K562 (cell line): Measurements from ENCODE around the gene ABI2. TPM values are rescaled to one million over a fixed set of nuclear protein-coding genes. Genes with fewer than 3 reads are reported as not detected.
A peak's percentile ranks its signal among the peaks of the same experiment; 100 is the strongest.

ENCODE experiments used
- ATAC-seq: fragments of 200-7000 bp; cut with Tn5 transposase; 3 replicates; pipeline ENCODE4 v1.9.1; 2020; ENCODE audit warnings: moderate library complexity
- BruUV-seq: library from RNA; stranded (reverse); fragments of 400-500 nt; replicated peaks from 2 replicates; lab custom pipeline; 2021; lab: Mats Ljungman, UMichigan
- CTCF ChIA-PET: fragments of 300-600 bp; formaldehyde crosslinking; extraction: SDS; loops from one replicate; lab custom pipeline; 2021; ENCODE audit warnings: low intra/inter-chr PET ratio; lab: Yijun Ruan, JAX
- POLR2A ChIA-PET: fragments of 300-600, 350-650 bp; sonication (Branson Sonifier 250); formaldehyde crosslinking; extraction: SDS; loops from one replicate; lab custom pipeline; 2021; ENCODE audit warnings: antibody characterized with exemption, inconsistent platforms; lab: Yijun Ruan, JAX
- DNase-seq, 4 experiments: peaks; one replicate each; pipeline versions ENCODE4 v3.0.0 to v3.0.0-alpha.2; 2011 to 2018; ENCODE audit warnings: low spot score in 3 of 4, mixed read lengths in 3 of 4; ENCODE audit errors: extremely low read depth in 1 of 4
- FAIRE-seq: peaks from 2 replicates; lab custom pipeline; 2011; peaks lifted over from hg19 to GRCh38; lab: Jason Lieb, UNC
- H2AFZ ChIP-seq: 2 replicates; pipeline ENCODE4 v1.6.0; 2011; ENCODE audit warnings: low read depth, low read length, control low read depth, inconsistent platforms
- H3K27ac ChIP-seq: fragments of 200-600 bp; 3 replicates; pipeline ENCODE4 v1.8.0; 2011; ENCODE audit warnings: low read depth, mild to moderate bottlenecking, control low read depth, inconsistent platforms, low read length, moderate library complexity, mixed read lengths; ENCODE audit errors: extremely low read depth
- H3K27me3 ChIP-seq, 2 experiments: fragments of 300-600 bp in 1 of 2; 2 replicates in 1 of 2; 3 replicates in 1 of 2; pipeline versions ENCODE4 v1.6.0 to v1.8.0; 2011; ENCODE audit warnings: inconsistent platforms in 2 of 2, low read length in 2 of 2, mild to moderate bottlenecking in 1 of 2, mixed read lengths in 1 of 2, moderate library complexity in 1 of 2; ENCODE audit not compliant: control insufficient read depth in 2 of 2, insufficient read depth in 2 of 2
- H3K36me3 ChIP-seq: fragments of 300-600 bp; 3 replicates; pipeline ENCODE4 v1.8.0; 2011; ENCODE audit warnings: mild to moderate bottlenecking, low read length, inconsistent platforms; ENCODE audit not compliant: control insufficient read depth, insufficient read depth
- H3K4me1 ChIP-seq, 2 experiments: fragments of 200-600 bp in 1 of 2; replicated peaks in 1 of 2; 2 replicates in 1 of 2; 3 replicates in 1 of 2; pipeline versions ENCODE4 v1.5.1 to v1.8.0; 2011; ENCODE audit warnings: inconsistent platforms in 2 of 2, low read length in 2 of 2, mild to moderate bottlenecking in 1 of 2, mixed read lengths in 1 of 2, moderate library complexity in 1 of 2; ENCODE audit not compliant: control insufficient read depth in 2 of 2, insufficient read depth in 2 of 2
- H3K4me2 ChIP-seq: 2 replicates; pipeline ENCODE4 v1.6.1; 2011; ENCODE audit warnings: low read length, control low read depth, inconsistent platforms, mixed read lengths; ENCODE audit not compliant: insufficient read depth
- H3K4me3 ChIP-seq: fragments of 200-600 bp; sonication (generic), shearing (Covaris generic); 2 replicates; pipeline ENCODE4 v1.5.1; 2016; ENCODE audit warnings: control low read depth, inconsistent platforms
- H3K79me2 ChIP-seq: fragments of 200-600 bp; 3 replicates; pipeline ENCODE4 v1.8.0; 2011; ENCODE audit warnings: low read length, inconsistent platforms; ENCODE audit not compliant: control insufficient read depth, insufficient read depth
- H3K9ac ChIP-seq, 2 experiments: 2 replicates each; pipeline versions ENCODE4 v1.6.0 to v1.6.1; 2011; ENCODE audit warnings: low read depth in 2 of 2, low read length in 2 of 2, control low read depth in 1 of 2, inconsistent platforms in 1 of 2, mild to moderate bottlenecking in 1 of 2, mixed read lengths in 1 of 2; ENCODE audit not compliant: insufficient read depth in 1 of 2
- H3K9me1 ChIP-seq: one replicate; pipeline ENCODE4 v1.6.0; 2011; ENCODE audit warnings: inconsistent platforms, mild to moderate bottlenecking, low read length, moderate library complexity; ENCODE audit not compliant: control insufficient read depth, insufficient read depth
- H3K9me3 ChIP-seq: replicated peaks from 2 replicates; pipeline ENCODE4 v1.5.1; 2011; ENCODE audit warnings: low read depth, low read length, inconsistent platforms; ENCODE audit not compliant: control insufficient read depth, insufficient read depth
- H4K20me1 ChIP-seq: replicated peaks from 2 replicates; pipeline ENCODE4 v1.6.1; 2011; ENCODE audit warnings: low read length, inconsistent platforms, mixed read lengths; ENCODE audit not compliant: control insufficient read depth, insufficient read depth
- BDP1 ChIP-seq: IDR thresholded peaks from 3 replicates; pipeline ENCODE4 v1.6.1; 2011; ENCODE audit not compliant: insufficient read length, insufficient read depth
- CAMTA2 ChIP-seq: fragments of 250-450 bp; sonication (Bioruptor Pico); conservative IDR thresholded peaks from 2 replicates; pipeline ENCODE4 v1.5.1; 2022
- HMG20A ChIP-seq: fragments of 450-650 bp; formaldehyde crosslinking; conservative IDR thresholded peaks from 2 replicates; pipeline ENCODE4 v1.4.0; 2020; ENCODE audit warnings: mild to moderate bottlenecking, mixed read lengths
- POLR2AphosphoS5 ChIP-seq: IDR thresholded peaks from 2 replicates; pipeline ENCODE4 v1.6.1; 2011; ENCODE audit warnings: mild to moderate bottlenecking, low read depth, low read length, moderate library complexity; ENCODE audit not compliant: control insufficient read depth, insufficient read depth
- POLR3A ChIP-seq: IDR thresholded peaks from 2 replicates; pipeline ENCODE4 v1.6.1; 2011; ENCODE audit warnings: borderline replicate concordance, mild to moderate bottlenecking, moderate library complexity; ENCODE audit not compliant: insufficient read length, insufficient read depth; ENCODE audit errors: extremely low read depth
- SMAD1 ChIP-seq: fragments of 150-350 bp; IDR thresholded peaks from 2 replicates; pipeline ENCODE4 v1.6.1; 2014; ENCODE audit warnings: low read length, low read depth; ENCODE audit not compliant: partially characterized antibody
- TBP ChIP-seq: optimal IDR thresholded peaks from 2 replicates; pipeline ENCODE3; 2011; ENCODE audit warnings: low read depth, low read length, improper control_type of control experiment
- ZNF165 ChIP-seq: fragments of 250-450 bp; sonication (Bioruptor Pico); IDR thresholded peaks from 2 replicates; pipeline ENCODE4 v1.4.0; 2020; ENCODE audit warnings: borderline replicate concordance
- ZNF57 ChIP-seq: fragments of 450-650 bp; formaldehyde crosslinking; IDR thresholded peaks from 2 replicates; pipeline ENCODE4 v1.4.0; 2020; ENCODE audit warnings: mild to moderate bottlenecking, moderate library complexity
- WGBS: fragments of 100-300 bp; shearing (Covaris generic); methylation state at CpG from one replicate; pipeline ENCODE4 v1.1.6; 2016; ENCODE audit warnings: low coverage, mixed read lengths; ENCODE audit not compliant: insufficient coverage; ENCODE audit errors: missing lambda C conversion rate; 5-methylcytosine and 5-hydroxymethylcytosine counted together
- in situ Hi-C: fragments of 300-500 bp; cut with MboI; formaldehyde crosslinking; loops from 4 replicates; pipeline ENCODE4 v1.15.0; 2018; ENCODE audit warnings: inconsistent platforms, mixed read lengths
- intact Hi-C: fragments of 100-400 bp; cut with micrococcal nuclease; formaldehyde crosslinking; loops from 2 replicates; pipeline ENCODE4 v1.14.2; 2022
- polyA plus RNA-seq, 8 experiments: library from polyadenylated mRNA; depleted of rRNA in 4 of 8; stranded (reverse) in 5 of 8; unstranded in 3 of 8; fragments of >200 nt; fragmentation: Nextera tagmentation in 2 of 8; fragmentation: Illumina TruSeq in 1 of 8; extraction: Ambion mirVana in 2 of 8; extraction: Trizol in 1 of 8; gene quantifications; 2 replicates each; pipeline versions ENCODE4 v1.2.1 to v1.2.3, GENCODE V29; 2011 to 2014; ENCODE audit warnings: inconsistent platforms in 1 of 8, missing spikeins in 1 of 8
- total RNA-seq, 7 experiments: library from RNA; depleted of rRNA in 6 of 7; stranded (reverse); fragments of >200 nt in 6 of 7; fragmentation: Illumina TruSeq in 2 of 7; extraction: Trizol in 2 of 7; gene quantifications; 2 replicates each; pipeline versions ENCODE4 v1.2.1 to v1.2.3, GENCODE V29; 2011 to 2021; ENCODE audit warnings: low replicate concordance in 1 of 7
- TF ChIP-seq, protein P1 (sequence below): fragments of 250-450 bp; sonication (Bioruptor Pico); IDR thresholded peaks from 2 replicates; pipeline ENCODE4 v1.9.0; 2021; ENCODE audit warnings: mild to moderate bottlenecking, inconsistent platforms

ABI2 gene
- total and polyA plus RNA-seq, 9 of the 15 experiments (the other 6 are each of a cell fraction or from before 2014, with no cell fraction given), result 5.3 to 24.3 (median 12.2) TPM

DNA sequence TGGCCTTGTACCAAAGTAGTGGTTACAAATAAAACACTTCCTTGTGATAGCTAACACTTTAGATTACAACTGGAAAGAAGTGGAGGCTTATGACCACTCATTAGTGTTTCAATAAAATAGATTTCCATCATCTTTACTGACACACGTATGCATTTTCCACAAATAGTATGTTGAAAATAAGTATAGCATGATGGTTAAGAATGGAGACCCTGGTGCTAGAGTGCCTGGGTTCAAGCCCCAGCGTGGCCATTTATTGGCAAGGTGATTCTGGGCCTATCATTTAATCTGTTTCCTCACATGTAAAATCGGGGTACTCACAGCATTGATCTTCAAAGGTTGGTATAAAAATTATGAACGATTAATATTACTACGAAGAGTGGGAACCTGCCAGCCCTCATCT, 152.4 kb downstream of the ABI2 start:
- Histone ChIP-seq H3K9me1 (no peaks in the 10 kb centered on the region), H3K79me2 (no peaks in the 10 kb centered on the region), H3K9me3 (no peaks in the 10 kb centered on the region), H3K4me3 (no peak overlapping the region), H3K27me3 (no peaks in the 10 kb centered on the region), H3K36me3 (no peaks in the 10 kb centered on the region), H3K27ac (no peak overlapping the region), H2AFZ (no peak overlapping the region), H3K4me2 (no peak overlapping the region), H3K9ac (no peak overlapping the region), H3K4me1 (no peaks in the 10 kb centered on the region), H4K20me1 (no peaks in the 10 kb centered on the region)
- no peak for FAIRE-seq
- no TSS peak for BruUV-seq
- ChIA-PET CTCF (no interaction called here), POLR2A (no interaction called here)
- WGBS, result 5% methylated on average over 5 of the region's 5 CpGs
- no peak for ATAC-seq
- TF ChIP-seq POLR3A (peak; percentile 63), HMG20A (CRISPR knock-in tag) (no peak), SMAD1 (no peak), POLR2AphosphoS5 (no peak), BDP1 (no peak), ZNF165 (no peak), TBP (peak; percentile 64), ZNF57 (CRISPR knock-in tag) (no peak), CAMTA2 (no peak)
- TF ChIP-seq, protein P1, sequence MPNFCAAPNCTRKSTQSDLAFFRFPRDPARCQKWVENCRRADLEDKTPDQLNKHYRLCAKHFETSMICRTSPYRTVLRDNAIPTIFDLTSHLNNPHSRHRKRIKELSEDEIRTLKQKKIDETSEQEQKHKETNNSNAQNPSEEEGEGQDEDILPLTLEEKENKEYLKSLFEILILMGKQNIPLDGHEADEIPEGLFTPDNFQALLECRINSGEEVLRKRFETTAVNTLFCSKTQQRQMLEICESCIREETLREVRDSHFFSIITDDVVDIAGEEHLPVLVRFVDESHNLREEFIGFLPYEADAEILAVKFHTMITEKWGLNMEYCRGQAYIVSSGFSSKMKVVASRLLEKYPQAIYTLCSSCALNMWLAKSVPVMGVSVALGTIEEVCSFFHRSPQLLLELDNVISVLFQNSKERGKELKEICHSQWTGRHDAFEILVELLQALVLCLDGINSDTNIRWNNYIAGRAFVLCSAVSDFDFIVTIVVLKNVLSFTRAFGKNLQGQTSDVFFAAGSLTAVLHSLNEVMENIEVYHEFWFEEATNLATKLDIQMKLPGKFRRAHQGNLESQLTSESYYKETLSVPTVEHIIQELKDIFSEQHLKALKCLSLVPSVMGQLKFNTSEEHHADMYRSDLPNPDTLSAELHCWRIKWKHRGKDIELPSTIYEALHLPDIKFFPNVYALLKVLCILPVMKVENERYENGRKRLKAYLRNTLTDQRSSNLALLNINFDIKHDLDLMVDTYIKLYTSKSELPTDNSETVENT (CRISPR knock-in tag), result no peak
- no peak for DNase-seq
- intact Hi-C loops (loop anchor here (5.0 kb wide), 1 partner anchor 427 kb away; no protein-coding TSS in a partner anchor), in situ Hi-C loops (no loop called here)
